Measurements from ENCODE around the gene AMMECR1.

Gene AMMECR1

GRCh38 chrX:110178179-110178865 is 139.6 kb downstream of the AMMECR1 start:
- Histone ChIP-seq H3K9me3 (ENCODE audit: control insufficient read depth in 1 of 2, low read length in 2 of 2) (no peaks in the 10 kb centered on the region), H3K4me1 (ENCODE audit: control insufficient read depth in 1 of 2, insufficient read depth in 2 of 2, low read length in 2 of 2) (peaks cover 0 to 4% of the 10 kb centered on the region in 2 donors), H3K4me3 (ENCODE audit: low read depth in 1 of 2, low read length in 2 of 2) (no peak overlapping the region), H3K27ac (ENCODE audit: low read depth, low read length) (no peak overlapping the region), H3K9ac (ENCODE audit: low read depth in 1 of 2, low read length in 2 of 2) (no peak overlapping the region), H3K27me3 (ENCODE audit: control insufficient read depth in 1 of 2, insufficient read depth in 2 of 2, low read length in 2 of 2) (no peaks in the 10 kb centered on the region), H3K36me3 (ENCODE audit: control insufficient read depth in 1 of 2, insufficient read depth in 2 of 2, low read length in 2 of 2) (peaks cover 12 to 24% of the 10 kb centered on the region in 2 donors)

- Histone ChIP-seq H3K4me1 (ENCODE audit: control insufficient read depth in 1 of 2, insufficient read depth in 2 of 2, low read length in 2 of 2) (peaks cover 0 to 4% of the 10 kb centered on the region in 2 donors), H3K27me3 (ENCODE audit: control insufficient read depth in 1 of 2, insufficient read depth in 2 of 2, low read length in 2 of 2) (no peaks in the 10 kb centered on the region), H3K9ac (ENCODE audit: low read depth in 1 of 2, low read length in 2 of 2) (no peak overlapping the region), H3K27ac (ENCODE audit: low read depth, low read length) (no peak overlapping the region), H3K9me3 (ENCODE audit: control insufficient read depth in 1 of 2, low read length in 2 of 2) (no peaks in the 10 kb centered on the region), H3K36me3 (ENCODE audit: control insufficient read depth in 1 of 2, insufficient read depth in 2 of 2, low read length in 2 of 2) (peaks cover 6 to 40% of the 10 kb centered on the region in 2 donors), H3K4me3 (ENCODE audit: low read depth in 1 of 2, low read length in 2 of 2) (no peak overlapping the region)
These were observed 142.2 kb downstream of the AMMECR1 start for GRCh38 chrX:110175696-110176095.

GRCh38 chrX:110175146-110175545 is 142.7 kb downstream of the AMMECR1 start:
- H3K27ac ChIP-seq (ENCODE audit: low read depth, low read length), result no peak overlapping the region
- no peak overlapping the region for H3K9ac ChIP-seq (ENCODE audit: low read depth in 1 of 2, low read length in 2 of 2)
- no peak overlapping the region for H3K4me3 ChIP-seq (ENCODE audit: low read depth in 1 of 2, low read length in 2 of 2)
- H3K27me3 ChIP-seq (ENCODE audit: control insufficient read depth in 1 of 2, insufficient read depth in 2 of 2, low read length in 2 of 2), result no peaks in the 10 kb centered on the region
- no peaks in the 10 kb centered on the region for H3K9me3 ChIP-seq (ENCODE audit: control insufficient read depth in 1 of 2, low read length in 2 of 2)
- H3K36me3 ChIP-seq (ENCODE audit: control insufficient read depth in 1 of 2, insufficient read depth in 2 of 2, low read length in 2 of 2), result peaks cover 6 to 40% of the 10 kb centered on the region in 2 donors
- H3K4me1 ChIP-seq (ENCODE audit: control insufficient read depth in 1 of 2, insufficient read depth in 2 of 2, low read length in 2 of 2), result peaks cover 0 to 4% of the 10 kb centered on the region in 2 donors

GRCh38 chrX:110173192-110174175 is 144.4 kb downstream of the AMMECR1 start:
- no peak overlapping the region for H3K9ac ChIP-seq (ENCODE audit: low read depth in 1 of 2, low read length in 2 of 2)
- H3K4me1 ChIP-seq (ENCODE audit: control insufficient read depth in 1 of 2, insufficient read depth in 2 of 2, low read length in 2 of 2), result no peaks in the 10 kb centered on the region
- H3K4me3 ChIP-seq (ENCODE audit: low read depth in 1 of 2, low read length in 2 of 2), result no peak overlapping the region
- H3K36me3 ChIP-seq (ENCODE audit: control insufficient read depth in 1 of 2, insufficient read depth in 2 of 2, low read length in 2 of 2), result peaks cover 4 to 36% of the 10 kb centered on the region in 2 donors
- H3K27me3 ChIP-seq (ENCODE audit: control insufficient read depth in 1 of 2, insufficient read depth in 2 of 2, low read length in 2 of 2), result no peaks in the 10 kb centered on the region
- H3K27ac ChIP-seq (ENCODE audit: low read depth, low read length), result no peak overlapping the region
- no peaks in the 10 kb centered on the region for H3K9me3 ChIP-seq (ENCODE audit: control insufficient read depth in 1 of 2, low read length in 2 of 2)

GRCh38 chrX:110172215-110172614 is 145.7 kb downstream of the AMMECR1 start:
- Histone ChIP-seq H3K9me3 (ENCODE audit: control insufficient read depth in 1 of 2, low read length in 2 of 2) (no peaks in the 10 kb centered on the region), H3K4me1 (ENCODE audit: control insufficient read depth in 1 of 2, insufficient read depth in 2 of 2, low read length in 2 of 2) (no peaks in the 10 kb centered on the region), H3K27ac (ENCODE audit: low read depth, low read length) (no peak overlapping the region), H3K4me3 (ENCODE audit: low read depth in 1 of 2, low read length in 2 of 2) (no peak overlapping the region), H3K36me3 (ENCODE audit: control insufficient read depth in 1 of 2, insufficient read depth in 2 of 2, low read length in 2 of 2) (peaks cover under 1 to 32% of the 10 kb centered on the region in 2 donors), H3K9ac (ENCODE audit: low read depth in 1 of 2, low read length in 2 of 2) (no peak overlapping the region), H3K27me3 (ENCODE audit: control insufficient read depth in 1 of 2, insufficient read depth in 2 of 2, low read length in 2 of 2) (no peaks in the 10 kb centered on the region)

GRCh38 chrX:110171442-110171841 is 146.4 kb downstream of the AMMECR1 start:
- no peak overlapping the region for H3K4me3 ChIP-seq (ENCODE audit: low read depth in 1 of 2, low read length in 2 of 2)
- no peak overlapping the region for H3K27ac ChIP-seq (ENCODE audit: low read depth, low read length)
- no peaks in the 10 kb centered on the region for H3K27me3 ChIP-seq (ENCODE audit: control insufficient read depth in 1 of 2, insufficient read depth in 2 of 2, low read length in 2 of 2)
- no peaks in the 10 kb centered on the region for H3K9me3 ChIP-seq (ENCODE audit: control insufficient read depth in 1 of 2, low read length in 2 of 2)
- H3K36me3 ChIP-seq (ENCODE audit: control insufficient read depth in 1 of 2, insufficient read depth in 2 of 2, low read length in 2 of 2), result peaks cover 0 to 32% of the 10 kb centered on the region in 2 donors
- no peak overlapping the region for H3K9ac ChIP-seq (ENCODE audit: low read depth in 1 of 2, low read length in 2 of 2)
- no peaks in the 10 kb centered on the region for H3K4me1 ChIP-seq (ENCODE audit: control insufficient read depth in 1 of 2, insufficient read depth in 2 of 2, low read length in 2 of 2)

GRCh38 chrX:110170029-110170428 is 147.9 kb downstream of the AMMECR1 start:
- Histone ChIP-seq H3K36me3 (ENCODE audit: control insufficient read depth in 1 of 2, insufficient read depth in 2 of 2, low read length in 2 of 2) (peaks cover 0 to 31% of the 10 kb centered on the region in 2 donors), H3K9ac (ENCODE audit: low read depth in 1 of 2, low read length in 2 of 2) (no peak overlapping the region), H3K4me1 (ENCODE audit: control insufficient read depth in 1 of 2, insufficient read depth in 2 of 2, low read length in 2 of 2) (no peaks in the 10 kb centered on the region), H3K27me3 (ENCODE audit: control insufficient read depth in 1 of 2, insufficient read depth in 2 of 2, low read length in 2 of 2) (no peaks in the 10 kb centered on the region), H3K4me3 (ENCODE audit: low read depth in 1 of 2, low read length in 2 of 2) (no peak overlapping the region), H3K27ac (ENCODE audit: low read depth, low read length) (no peak overlapping the region), H3K9me3 (ENCODE audit: control insufficient read depth in 1 of 2, low read length in 2 of 2) (no peaks in the 10 kb centered on the region)

- no peaks in the 10 kb centered on the region for H3K27me3 ChIP-seq (ENCODE audit: control insufficient read depth in 1 of 2, insufficient read depth in 2 of 2, low read length in 2 of 2)
- no peak overlapping the region for H3K27ac ChIP-seq (ENCODE audit: low read depth, low read length)
- no peak overlapping the region for H3K9ac ChIP-seq (ENCODE audit: low read depth in 1 of 2, low read length in 2 of 2)
- H3K9me3 ChIP-seq (ENCODE audit: control insufficient read depth in 1 of 2, low read length in 2 of 2), result no peaks in the 10 kb centered on the region
- H3K4me1 ChIP-seq (ENCODE audit: control insufficient read depth in 1 of 2, insufficient read depth in 2 of 2, low read length in 2 of 2), result no peaks in the 10 kb centered on the region
- peaks cover 0 to 21% of the 10 kb centered on the region in 2 donors for H3K36me3 ChIP-seq (ENCODE audit: control insufficient read depth in 1 of 2, insufficient read depth in 2 of 2, low read length in 2 of 2)
- H3K4me3 ChIP-seq (ENCODE audit: low read depth in 1 of 2, low read length in 2 of 2), result no peak overlapping the region
These were observed 149.3 kb downstream of the AMMECR1 start for GRCh38 chrX:110168585-110168984.

GRCh38 chrX:110167952-110168451 is 149.9 kb downstream of the AMMECR1 start:
- Histone ChIP-seq H3K4me1 (ENCODE audit: control insufficient read depth in 1 of 2, insufficient read depth in 2 of 2, low read length in 2 of 2) (no peaks in the 10 kb centered on the region), H3K4me3 (ENCODE audit: low read depth in 1 of 2, low read length in 2 of 2) (no peak overlapping the region), H3K36me3 (ENCODE audit: control insufficient read depth in 1 of 2, insufficient read depth in 2 of 2, low read length in 2 of 2) (peaks cover 0 to 19% of the 10 kb centered on the region in 2 donors), H3K9ac (ENCODE audit: low read depth in 1 of 2, low read length in 2 of 2) (no peak overlapping the region), H3K9me3 (ENCODE audit: control insufficient read depth in 1 of 2, low read length in 2 of 2) (no peaks in the 10 kb centered on the region), H3K27me3 (ENCODE audit: control insufficient read depth in 1 of 2, insufficient read depth in 2 of 2, low read length in 2 of 2) (no peaks in the 10 kb centered on the region), H3K27ac (ENCODE audit: low read depth, low read length) (no peak overlapping the region)

- no peaks in the 10 kb centered on the region for H3K27me3 ChIP-seq (ENCODE audit: control insufficient read depth in 1 of 2, insufficient read depth in 2 of 2, low read length in 2 of 2)
- no peak overlapping the region for H3K4me3 ChIP-seq (ENCODE audit: low read depth in 1 of 2, low read length in 2 of 2)
- H3K4me1 ChIP-seq (ENCODE audit: control insufficient read depth in 1 of 2, insufficient read depth in 2 of 2, low read length in 2 of 2), result no peaks in the 10 kb centered on the region
- no peak overlapping the region for H3K9ac ChIP-seq (ENCODE audit: low read depth in 1 of 2, low read length in 2 of 2)
- H3K27ac ChIP-seq (ENCODE audit: low read depth, low read length), result no peak overlapping the region
- H3K9me3 ChIP-seq (ENCODE audit: control insufficient read depth in 1 of 2, low read length in 2 of 2), result no peaks in the 10 kb centered on the region
- H3K36me3 ChIP-seq (ENCODE audit: control insufficient read depth in 1 of 2, insufficient read depth in 2 of 2, low read length in 2 of 2), result peaks cover 6% of the 10 kb centered on the region in 2 donors
These were observed 154.4 kb downstream of the AMMECR1 start for GRCh38 chrX:110163488-110163887.
